ENCODE results near the gene PDCD4. TPM values are rescaled to one million over a fixed set of nuclear protein-coding genes. Genes with fewer than 3 reads are reported as not detected.
"Not testable (repeated sequence)": the region's sequence is repeated elsewhere in the genome, so short reads cannot be mapped to it uniquely, and the experiment has no call there.

The PDCD4 gene
- total RNA-seq, 2 experiments from 2014 or later: 143 to 146 TPM

- H3K4me3 Mint-ChIP-seq: peak overlapping the region; percentile 58
- DNase-seq: peak; percentile 69
- peak overlapping the region; percentile 84 for H3K27ac Mint-ChIP-seq
- no peaks in the 10 kb centered on the region for H3K27me3 Mint-ChIP-seq (ENCODE audit: low read depth)
- no peaks in the 10 kb centered on the region for H3K36me3 Mint-ChIP-seq (ENCODE audit: low read depth)
- peaks cover 96% of the 10 kb centered on the region for H3K4me1 Mint-ChIP-seq (ENCODE audit: low read depth)
- CTCF ChIA-PET: interaction anchor here (1.6 to 4.2 kb wide), 3 partner anchors 29 to 254 kb away, joined by 5 to 13 read pairs (median 5); no protein-coding TSS in a partner anchor
- intact Hi-C loops (cut with micrococcal nuclease): loop anchor here (1.0 to 5.0 kb wide), 10 partner anchors 8 to 857 kb away; partner anchors contain the start of gene ADD3
- no peaks in the 10 kb centered on the region for H3K9me3 Mint-ChIP-seq
Observed at GRCh38 chr10:110864662-110865140, 7.0 kb upstream of the PDCD4 start.

DNA sequence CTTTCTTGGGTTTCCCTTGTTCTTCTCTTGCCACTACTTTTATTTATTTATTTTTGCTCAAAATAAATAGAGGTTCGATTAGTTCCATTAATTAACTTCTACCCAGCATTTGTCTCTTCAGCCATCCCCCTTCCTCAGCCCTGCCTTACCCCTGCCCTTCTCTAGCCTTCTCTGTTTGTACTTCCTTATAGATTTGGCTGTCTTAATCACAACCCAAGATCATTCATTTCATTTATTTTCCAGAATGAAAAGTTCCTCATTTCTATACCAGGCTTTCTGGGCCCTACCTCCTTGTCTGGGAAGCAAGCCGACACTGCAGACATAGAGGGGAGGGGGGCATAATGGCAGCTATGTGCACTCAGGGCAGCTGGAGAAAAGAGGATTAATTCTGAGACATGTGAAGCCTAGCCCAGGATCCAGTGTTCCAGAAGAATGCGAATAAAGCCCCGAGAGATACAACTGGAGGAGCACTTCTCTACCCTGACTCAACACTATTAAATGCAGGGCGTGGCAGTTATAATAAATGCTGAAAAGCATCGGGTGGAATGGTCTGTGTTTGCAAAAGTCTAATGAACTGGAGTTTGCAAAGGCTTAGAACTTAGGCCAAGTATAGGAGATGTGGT is 6.4 kb upstream of the PDCD4 start:
- H3K27ac Mint-ChIP-seq: peak overlapping the region; percentile 84
- peak; percentile 13 for DNase-seq
- peaks cover 96% of the 10 kb centered on the region for H3K4me1 Mint-ChIP-seq (ENCODE audit: low read depth)
- CTCF ChIA-PET: interaction anchor here (0.9 to 4.2 kb wide), 4 partner anchors 28 to 255 kb away, joined by 3 to 13 read pairs (median 5); no protein-coding TSS in a partner anchor
- H3K9me3 Mint-ChIP-seq: no peaks in the 10 kb centered on the region
- no peaks in the 10 kb centered on the region for H3K27me3 Mint-ChIP-seq (ENCODE audit: low read depth)
- intact Hi-C loops (cut with micrococcal nuclease): loop anchor here (1.0 to 2.0 kb wide), 5 partner anchors 18 to 508 kb away; no protein-coding TSS in a partner anchor
- peak overlapping the region; percentile 32 for H3K4me3 Mint-ChIP-seq
- no peaks in the 10 kb centered on the region for H3K36me3 Mint-ChIP-seq (ENCODE audit: low read depth)

GRCh38 chr10:110865809-110866482 is 5.8 kb upstream of the PDCD4 start:
- Mint-ChIP-seq H3K27ac (peak overlapping the region; percentile 84), H3K4me3 (peak overlapping the region; percentile 1), H3K9me3 (no peaks in the 10 kb centered on the region), H3K4me1 (ENCODE audit: low read depth) (peaks cover 96% of the 10 kb centered on the region), H3K27me3 (ENCODE audit: low read depth) (no peaks in the 10 kb centered on the region), H3K36me3 (ENCODE audit: low read depth) (no peaks in the 10 kb centered on the region)
- DNase-seq: no peak
- intact Hi-C loops (cut with micrococcal nuclease): loop anchor here (1.0 to 2.0 kb wide), 6 partner anchors 17 to 509 kb away; no protein-coding TSS in a partner anchor
- CTCF ChIA-PET: interaction anchor here (0.7 to 4.2 kb wide), 5 partner anchors 27 to 255 kb away, joined by 3 to 13 read pairs (median 5); no protein-coding TSS in a partner anchor

DNA sequence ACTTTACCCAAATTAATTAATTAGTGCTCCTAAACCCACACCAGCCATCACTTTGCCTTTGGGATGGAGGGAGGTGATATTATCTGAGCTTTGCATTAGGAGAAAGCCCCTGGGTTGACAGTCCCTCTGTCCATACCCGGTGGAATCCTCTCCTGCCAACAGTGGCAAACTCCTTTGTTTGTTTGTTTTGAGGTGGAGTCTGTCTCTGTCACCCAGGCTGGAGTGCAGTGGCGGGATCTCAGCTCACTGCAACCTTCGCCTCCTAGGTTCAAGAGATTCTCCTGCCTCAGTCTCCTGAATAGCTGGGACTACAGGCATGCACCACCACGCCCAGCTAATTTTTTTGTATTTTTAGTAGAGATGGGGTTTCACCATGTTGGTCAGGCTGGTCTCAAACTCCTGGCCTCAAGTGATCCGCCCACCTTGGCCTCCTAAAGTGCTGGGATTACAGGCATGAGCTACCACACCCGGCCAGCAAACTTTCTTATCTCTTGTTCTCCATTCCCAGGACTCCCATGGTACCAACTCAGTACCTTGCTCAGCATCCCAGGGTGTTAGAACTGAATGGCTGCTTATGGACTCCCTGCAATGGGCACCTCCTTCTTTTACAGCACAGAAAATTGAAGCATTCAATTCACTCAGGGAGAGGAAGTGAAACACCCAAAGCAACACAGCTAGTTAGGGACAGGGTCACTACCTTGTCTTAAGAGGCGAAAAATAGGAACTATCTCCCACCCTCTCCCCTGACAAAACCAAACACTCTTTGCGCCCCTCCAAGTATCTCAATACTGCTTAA is 4.5 kb upstream of the PDCD4 start:
- CTCF ChIA-PET: interaction anchor here (0.6 to 4.2 kb wide), 3 partner anchors 9 to 26 kb away, joined by 3 to 13 read pairs (median 4); no protein-coding TSS in a partner anchor
- H3K27me3 Mint-ChIP-seq (ENCODE audit: low read depth); H3K9me3 Mint-ChIP-seq; H3K4me3 Mint-ChIP-seq; H3K36me3 Mint-ChIP-seq (ENCODE audit: low read depth); intact Hi-C loops (cut with micrococcal nuclease): not testable (repeated sequence)
- peak; percentile 4 for DNase-seq
- H3K4me1 Mint-ChIP-seq (ENCODE audit: low read depth): peaks cover 91% of the 10 kb centered on the region
- peak overlapping the region; percentile 47 for H3K27ac Mint-ChIP-seq

DNA sequence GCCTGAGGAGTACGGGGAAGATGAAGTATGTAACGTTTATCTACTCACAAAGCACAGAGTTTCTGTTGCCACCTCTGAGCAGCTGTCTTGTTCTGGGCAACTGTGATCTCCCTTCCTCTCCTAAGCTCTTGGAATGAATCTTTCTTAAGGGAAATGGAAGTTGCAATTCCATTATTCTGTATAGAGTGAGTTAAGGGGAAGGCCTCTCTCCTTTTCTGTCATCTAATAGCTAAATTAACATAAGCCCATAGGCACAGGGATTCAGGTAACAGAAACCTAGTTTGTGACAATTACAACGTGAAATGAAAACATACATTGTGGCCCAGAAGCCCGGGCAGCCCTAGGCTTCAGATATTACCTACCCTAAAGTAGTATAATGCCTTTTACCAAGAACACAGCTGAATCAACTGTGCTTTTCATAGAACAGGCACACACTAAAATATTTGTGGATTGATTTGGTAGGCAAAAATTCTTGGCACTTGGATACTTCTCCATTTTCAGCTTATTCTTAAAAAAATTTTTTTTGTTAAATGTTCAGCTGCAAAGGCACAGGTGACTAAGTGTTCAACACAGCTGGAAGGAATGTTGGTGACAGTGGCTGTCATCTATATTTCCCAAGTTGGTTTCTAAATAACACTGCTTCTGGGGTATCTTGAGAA is 3.8 kb upstream of the PDCD4 start:
- Mint-ChIP-seq H3K36me3 (ENCODE audit: low read depth) (peaks cover 2% of the 10 kb centered on the region), H3K4me3 (no peak overlapping the region), H3K9me3 (no peaks in the 10 kb centered on the region), H3K27ac (peak overlapping the region; percentile 98), H3K4me1 (ENCODE audit: low read depth) (peaks cover 83% of the 10 kb centered on the region), H3K27me3 (ENCODE audit: low read depth) (no peaks in the 10 kb centered on the region)
- DNase-seq: peak; percentile 10
- intact Hi-C loops (cut with micrococcal nuclease): no loop called here
- CTCF ChIA-PET: interaction anchor here (0.6 to 4.2 kb wide), 7 partner anchors 8 to 258 kb away, joined by 3 to 13 read pairs (median 3); no protein-coding TSS in a partner anchor

DNA sequence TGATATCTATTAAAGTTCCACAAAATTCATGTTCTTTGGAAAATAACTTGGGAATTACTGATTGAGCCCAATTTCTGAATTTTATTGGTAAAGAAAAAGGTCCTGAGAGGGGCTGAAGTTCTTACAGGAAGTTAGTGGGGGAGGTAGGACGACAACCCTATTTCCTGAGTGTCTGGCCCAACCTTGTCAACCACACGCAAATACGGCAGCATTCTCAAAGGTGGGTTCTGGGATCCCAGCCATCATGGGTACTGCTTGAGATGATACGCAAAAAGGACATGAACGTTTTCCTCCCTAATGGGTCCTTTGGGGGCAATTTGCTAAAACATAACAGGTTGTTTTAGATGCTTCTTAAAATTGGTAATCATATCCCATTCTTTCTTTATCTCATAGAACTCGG is 2.7 kb upstream of the PDCD4 start:
- CTCF ChIA-PET: interaction anchor here (1.0 to 1.3 kb wide), 2 partner anchors 11 to 16 kb away, joined by 4 read pairs; no protein-coding TSS in a partner anchor
- DNase-seq: peak; percentile 25
- peak overlapping the region; percentile 98 for H3K27ac Mint-ChIP-seq
- H3K4me1 Mint-ChIP-seq (ENCODE audit: low read depth): peaks cover 73% of the 10 kb centered on the region
- H3K9me3 Mint-ChIP-seq: no peaks in the 10 kb centered on the region
- peak overlapping the region; percentile 32 for H3K4me3 Mint-ChIP-seq
- intact Hi-C loops (cut with micrococcal nuclease): no loop called here
- H3K27me3 Mint-ChIP-seq (ENCODE audit: low read depth): no peaks in the 10 kb centered on the region
- peaks cover 2% of the 10 kb centered on the region for H3K36me3 Mint-ChIP-seq (ENCODE audit: low read depth)

DNA sequence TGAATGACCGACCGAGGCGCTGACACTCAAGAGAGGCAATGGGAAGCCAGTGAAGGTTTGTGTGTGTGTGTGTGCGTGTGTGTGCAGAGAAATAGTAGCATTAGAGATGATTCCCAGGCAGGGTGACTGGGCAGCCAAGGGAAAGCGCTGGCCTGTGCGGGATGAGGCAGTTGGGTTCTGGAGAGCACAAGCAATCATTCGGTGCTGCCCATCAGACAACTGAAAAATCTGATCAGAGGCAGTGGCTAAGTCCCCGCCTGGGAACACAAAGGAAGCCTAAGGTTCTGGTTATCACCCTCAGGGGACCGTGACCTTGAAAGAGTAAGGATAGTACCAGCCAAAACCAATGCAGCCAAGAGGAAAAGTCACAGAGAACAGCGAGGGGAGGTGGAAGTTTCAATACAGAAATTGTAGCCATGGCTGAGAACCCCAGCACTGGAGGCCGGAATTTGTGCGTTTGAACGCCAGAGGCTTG is 868 bp upstream of the PDCD4 start:
- no peaks in the 10 kb centered on the region for H3K9me3 Mint-ChIP-seq
- H3K4me3 Mint-ChIP-seq: peak overlapping the region; percentile 93
- H3K4me1 Mint-ChIP-seq (ENCODE audit: low read depth): peaks cover 65% of the 10 kb centered on the region
- peaks cover 6% of the 10 kb centered on the region for H3K36me3 Mint-ChIP-seq (ENCODE audit: low read depth)
- H3K27me3 Mint-ChIP-seq (ENCODE audit: low read depth): no peaks in the 10 kb centered on the region
- intact Hi-C loops (cut with micrococcal nuclease): loop anchor here (1.0 to 10.0 kb wide), 7 partner anchors 11 to 796 kb away; partner anchors contain the start of gene SMC3
- CTCF ChIA-PET: interaction anchor here (1.1 to 1.5 kb wide), 3 partner anchors 10 to 13 kb away, joined by 3 to 5 read pairs (median 4); no protein-coding TSS in a partner anchor
- DNase-seq: no peak
- peak overlapping the region; percentile 98 for H3K27ac Mint-ChIP-seq

DNA sequence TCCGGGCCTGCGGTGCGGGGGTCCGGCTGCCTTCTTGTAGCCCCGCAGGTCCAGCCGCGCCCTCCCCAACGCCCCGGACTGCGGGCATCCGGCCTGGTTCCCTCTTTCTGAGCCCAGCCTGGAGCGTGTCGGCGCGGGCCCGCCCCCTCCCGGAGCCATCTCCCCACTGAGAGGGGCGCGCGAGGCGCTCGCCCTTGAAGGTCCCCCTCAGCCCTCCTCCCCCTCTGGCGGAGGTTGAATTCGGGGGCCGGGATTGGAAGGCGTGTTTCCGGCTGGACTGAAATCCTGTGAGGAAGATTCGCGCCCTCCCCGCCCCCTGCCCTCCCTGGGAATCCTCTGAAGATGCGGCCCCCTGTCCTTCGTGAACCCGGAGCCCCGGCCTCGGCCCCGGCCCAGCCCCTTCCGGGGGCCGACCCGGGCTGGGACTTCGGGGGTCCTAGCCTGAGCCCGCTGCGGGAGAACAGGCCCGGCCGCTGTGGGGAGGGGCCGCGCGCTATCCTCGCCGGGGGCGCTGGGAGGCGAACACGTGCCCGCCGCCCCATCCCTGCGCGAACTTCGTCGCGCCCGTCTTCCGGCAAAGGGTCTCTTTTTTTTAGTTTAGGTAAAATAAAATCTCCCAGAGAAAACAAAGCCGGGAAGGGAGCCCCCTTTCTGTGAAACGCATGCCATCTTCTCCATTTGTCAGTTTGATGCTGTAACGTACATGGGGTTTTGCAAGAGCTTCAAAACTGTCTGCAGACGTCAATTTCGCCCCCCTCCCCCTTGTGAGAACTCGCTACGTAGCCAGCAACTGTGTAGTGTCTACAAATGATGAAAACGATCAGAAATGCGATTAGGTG is 636 bp downstream of the PDCD4 start:
- Mint-ChIP-seq H3K36me3 (ENCODE audit: low read depth) (peaks cover 6% of the 10 kb centered on the region), H3K4me3 (peak overlapping the region; percentile 88), H3K4me1 (ENCODE audit: low read depth) (peaks cover 56% of the 10 kb centered on the region), H3K9me3 (no peaks in the 10 kb centered on the region), H3K27me3 (ENCODE audit: low read depth) (no peaks in the 10 kb centered on the region), H3K27ac (peak overlapping the region; percentile 98)
- CTCF ChIA-PET: interaction anchor here (0.6 to 1.9 kb wide), 8 partner anchors 12 to 679 kb away, joined by 3 to 7 read pairs (median 4); no protein-coding TSS in a partner anchor
- DNase-seq: peak; percentile 90
- intact Hi-C loops (cut with micrococcal nuclease): loop anchor here (1.0 to 10.0 kb wide), 9 partner anchors 8 to 798 kb away; partner anchors contain the start of genes BBIP1, SHOC2 and SMC3

DNA sequence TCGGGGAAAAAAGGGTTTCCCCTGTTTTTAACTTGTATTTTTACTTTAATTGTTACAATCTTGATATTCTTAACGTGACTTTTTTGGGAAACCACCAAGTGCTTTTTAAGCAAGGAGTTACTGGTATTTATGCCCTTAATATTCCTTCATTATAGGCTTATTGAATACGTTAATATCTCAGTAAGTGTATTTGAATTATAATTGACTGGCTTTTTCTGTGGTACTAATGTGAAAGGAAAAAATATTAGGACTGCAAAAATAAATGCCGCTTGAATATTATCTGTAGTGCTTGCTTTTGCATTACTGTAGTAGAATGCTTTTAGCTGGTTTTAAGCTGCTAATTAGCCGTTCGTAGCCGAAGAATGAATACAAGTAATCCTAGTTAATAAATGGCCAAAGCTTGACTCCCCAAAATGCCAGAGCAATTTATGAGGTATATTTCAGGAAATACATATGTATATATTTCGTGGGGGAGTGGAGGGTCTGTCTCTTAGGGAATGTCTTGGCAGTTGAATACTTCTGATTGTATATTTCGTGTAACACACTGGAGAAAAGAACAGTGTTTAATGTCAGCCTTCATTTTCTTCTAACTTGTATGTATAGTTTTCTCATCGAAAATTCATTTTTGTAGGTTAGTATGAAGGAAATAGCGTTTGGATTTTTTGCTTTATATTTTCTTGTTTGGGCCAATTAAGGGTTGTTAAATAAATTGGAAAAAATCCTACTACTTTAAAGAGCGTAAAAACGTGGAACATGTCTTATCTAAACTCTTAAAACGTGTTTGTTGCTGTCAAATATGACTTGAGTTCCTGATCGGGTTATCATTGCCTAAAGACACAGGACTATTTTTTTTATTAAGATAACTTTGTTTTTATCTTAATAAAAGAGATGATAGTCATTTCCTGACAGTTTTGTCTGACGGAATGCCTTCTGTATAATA is 1.5 kb downstream of the PDCD4 start:
- intact Hi-C loops (cut with micrococcal nuclease): loop anchor here (1.0 to 10.0 kb wide), 9 partner anchors 9 to 798 kb away; partner anchors contain the start of genes BBIP1, SHOC2 and SMC3
- Mint-ChIP-seq H3K36me3 (ENCODE audit: low read depth) (peaks cover 6% of the 10 kb centered on the region), H3K27me3 (ENCODE audit: low read depth) (no peaks in the 10 kb centered on the region), H3K4me3 (peak overlapping the region; percentile 88), H3K9me3 (no peaks in the 10 kb centered on the region), H3K4me1 (ENCODE audit: low read depth) (peaks cover 57% of the 10 kb centered on the region), H3K27ac (peak overlapping the region; percentile 96)
- no peak for DNase-seq
- CTCF ChIA-PET: interaction anchor here (0.7 to 1.9 kb wide), 5 partner anchors 14 to 71 kb away, joined by 3 to 7 read pairs (median 5); no protein-coding TSS in a partner anchor
